ENCODE data around the gene CCDC57.

GRCh38 chr17:82146663-82147654, 65.7 kb downstream of the CCDC57 start:
- TF ChIP-seq EZH2 (IDR thresholded peaks at IDR 0.05; ENCODE audit: insufficient read depth, poor library complexity, severe bottlenecking) = no peak
- TF ChIP-seq EZH2phosphoT487 (IDR thresholded peaks at IDR 0.05; ENCODE audit: insufficient read depth, low read depth) = no peak
